Measurements from ENCODE around the gene PSMD13.
"Not testable (repeated sequence)": the region's sequence is repeated elsewhere in the genome, so short reads cannot be mapped to it uniquely, and the experiment has no call there.

Gene PSMD13

GRCh38 chr11:218815-219593 is 17.8 kb upstream of the PSMD13 start:
- DNase-seq (ENCODE audit: low spot score), result no peak

GRCh38 chr11:220641-221215 is 16.0 kb upstream of the PSMD13 start:
- DNase-seq (ENCODE audit: low spot score), result not testable (repeated sequence)

GRCh38 chr11:221539-221938 is 15.2 kb upstream of the PSMD13 start:
- no peak for DNase-seq (ENCODE audit: low spot score)

GRCh38 chr11:221998-222789 is 14.6 kb upstream of the PSMD13 start:
- DNase-seq (ENCODE audit: low spot score), result no peak

GRCh38 chr11:223026-223789 is 13.6 kb upstream of the PSMD13 start:
- DNase-seq (ENCODE audit: low spot score), result no peak

GRCh38 chr11:223884-224283 is 12.9 kb upstream of the PSMD13 start:
- DNase-seq (ENCODE audit: low spot score), result no peak

- no peak for DNase-seq (ENCODE audit: low spot score)
Observed at GRCh38 chr11:224424-224823, 12.4 kb upstream of the PSMD13 start.

GRCh38 chr11:225734-226453 is 10.9 kb upstream of the PSMD13 start:
- no peak for DNase-seq (ENCODE audit: low spot score)

- DNase-seq (ENCODE audit: low spot score), result no peak
Observed at GRCh38 chr11:227824-228379, 8.9 kb upstream of the PSMD13 start.

GRCh38 chr11:230431-230830 is 6.3 kb upstream of the PSMD13 start:
- DNase-seq (ENCODE audit: low spot score), result no peak

- no peak for DNase-seq (ENCODE audit: low spot score)
Observed at GRCh38 chr11:232783-233565, 3.8 kb upstream of the PSMD13 start.

GRCh38 chr11:235180-235579 is 1.6 kb upstream of the PSMD13 start:
- no peak for DNase-seq (ENCODE audit: low spot score)

GRCh38 chr11:235609-235996 is 1.2 kb upstream of the PSMD13 start:
- no peak for DNase-seq (ENCODE audit: low spot score)

- DNase-seq (ENCODE audit: low spot score), result peak; percentile 90
Observed at GRCh38 chr11:235997-236773, 591 bp upstream of the PSMD13 start, which contains the start of gene SIRT3. SIRT3 (minus strand) TSS chr11:236342; CDS start chr11:236328, 14 bp downstream.

GRCh38 chr11:238346-238745 is 1.6 kb downstream of the PSMD13 start:
- not testable (repeated sequence) for DNase-seq (ENCODE audit: low spot score)

- DNase-seq (ENCODE audit: low spot score), result no peak
Observed at GRCh38 chr11:240315-240714, 3.5 kb downstream of the PSMD13 start.

GRCh38 chr11:241634-242033 is 4.9 kb downstream of the PSMD13 start:
- no peak for DNase-seq (ENCODE audit: low spot score)

- no peak for DNase-seq (ENCODE audit: low spot score)
Observed at GRCh38 chr11:244376-244775, 7.6 kb downstream of the PSMD13 start.

GRCh38 chr11:249062-249461 is 12.3 kb downstream of the PSMD13 start:
- DNase-seq (ENCODE audit: low spot score), result no peak

GRCh38 chr11:250274-250673 is 13.5 kb downstream of the PSMD13 start:
- DNase-seq (ENCODE audit: low spot score), result no peak
